HL-60 (cell line): ENCODE results near the gene LMLN.

Source experiments
- DNase-seq, 2 experiments: peaks; one replicate each; pipeline ENCODE4 v3.0.0-alpha.2; 2010 to 2020; ENCODE audit warnings: low read depth in 1 of 2, low spot score in 1 of 2
- H3K27ac ChIP-seq: fragments of 250-450 bp; sonication (Bioruptor Pico); replicated peaks from 2 replicates; pipeline ENCODE4 v1.5.1; 2020; ENCODE audit warnings: mild to moderate bottlenecking, moderate library complexity
- H3K27me3 ChIP-seq: fragments of 250-450 bp; sonication (Bioruptor Pico); 2 replicates; pipeline ENCODE4 v1.5.1; 2021; ENCODE audit warnings: mild to moderate bottlenecking, moderate library complexity; ENCODE audit not compliant: insufficient read depth, poor library complexity, severe bottlenecking
- H3K4me3 ChIP-seq: replicated peaks from 2 replicates; pipeline ENCODE4 v1.5.1; 2011; ENCODE audit warnings: mild to moderate bottlenecking, control low read depth, low read length; ENCODE audit not compliant: insufficient read depth
- CTCF ChIP-seq: IDR thresholded peaks from one replicate; pipeline ENCODE4 v1.5.1; 2011; ENCODE audit warnings: low read length, control low read depth, inconsistent platforms; ENCODE audit not compliant: insufficient read depth
- GABPA ChIP-seq: IDR thresholded peaks from 2 replicates; pipeline ENCODE4 v1.6.1; 2012; ENCODE audit warnings: low read depth
- POLR2AphosphoS5 ChIP-seq: IDR thresholded peaks from 2 replicates; pipeline ENCODE4 v1.6.1; 2012; ENCODE audit warnings: low read depth
- REST ChIP-seq: IDR thresholded peaks from 2 replicates; pipeline ENCODE4 v1.6.1; 2012; ENCODE audit warnings: low read depth; ENCODE audit not compliant: insufficient replicate concordance
- SPI1 ChIP-seq: IDR thresholded peaks from 2 replicates; pipeline ENCODE4 v1.6.1; 2012; ENCODE audit warnings: low read depth, mild to moderate bottlenecking, borderline replicate concordance

Gene LMLN

GRCh38 chr3:197975311-197975710 lies 15.3 kb downstream of the LMLN start:
- DNase-seq, result no peak
- Histone ChIP-seq H3K27ac (no peak overlapping the region), H3K4me3 (no peak overlapping the region), H3K27me3 (no peaks in the 10 kb centered on the region)
- TF ChIP-seq SPI1 (no peak), GABPA (no peak), REST (no peak), CTCF (no peak), POLR2AphosphoS5 (no peak)

- Histone ChIP-seq H3K4me3 (no peak overlapping the region), H3K27me3 (no peaks in the 10 kb centered on the region), H3K27ac (no peak overlapping the region)
- TF ChIP-seq GABPA (no peak), POLR2AphosphoS5 (no peak), REST (no peak), SPI1 (no peak), CTCF (no peak)
- no peak for DNase-seq
Measured at GRCh38 chr3:197983076-197983475, 23.1 kb downstream of the LMLN start.

GRCh38 chr3:197989651-197990050 lies 29.6 kb downstream of the LMLN start:
- H3K27me3 ChIP-seq, result no peaks in the 10 kb centered on the region
- DNase-seq, result no peak
- no peak overlapping the region for H3K27ac ChIP-seq
- H3K4me3 ChIP-seq, result no peak overlapping the region
- TF ChIP-seq CTCF (no peak), GABPA (no peak), POLR2AphosphoS5 (no peak), REST (no peak), SPI1 (no peak)
